ENCODE data around the gene ATP5PD.

Gene ATP5PD

DNA sequence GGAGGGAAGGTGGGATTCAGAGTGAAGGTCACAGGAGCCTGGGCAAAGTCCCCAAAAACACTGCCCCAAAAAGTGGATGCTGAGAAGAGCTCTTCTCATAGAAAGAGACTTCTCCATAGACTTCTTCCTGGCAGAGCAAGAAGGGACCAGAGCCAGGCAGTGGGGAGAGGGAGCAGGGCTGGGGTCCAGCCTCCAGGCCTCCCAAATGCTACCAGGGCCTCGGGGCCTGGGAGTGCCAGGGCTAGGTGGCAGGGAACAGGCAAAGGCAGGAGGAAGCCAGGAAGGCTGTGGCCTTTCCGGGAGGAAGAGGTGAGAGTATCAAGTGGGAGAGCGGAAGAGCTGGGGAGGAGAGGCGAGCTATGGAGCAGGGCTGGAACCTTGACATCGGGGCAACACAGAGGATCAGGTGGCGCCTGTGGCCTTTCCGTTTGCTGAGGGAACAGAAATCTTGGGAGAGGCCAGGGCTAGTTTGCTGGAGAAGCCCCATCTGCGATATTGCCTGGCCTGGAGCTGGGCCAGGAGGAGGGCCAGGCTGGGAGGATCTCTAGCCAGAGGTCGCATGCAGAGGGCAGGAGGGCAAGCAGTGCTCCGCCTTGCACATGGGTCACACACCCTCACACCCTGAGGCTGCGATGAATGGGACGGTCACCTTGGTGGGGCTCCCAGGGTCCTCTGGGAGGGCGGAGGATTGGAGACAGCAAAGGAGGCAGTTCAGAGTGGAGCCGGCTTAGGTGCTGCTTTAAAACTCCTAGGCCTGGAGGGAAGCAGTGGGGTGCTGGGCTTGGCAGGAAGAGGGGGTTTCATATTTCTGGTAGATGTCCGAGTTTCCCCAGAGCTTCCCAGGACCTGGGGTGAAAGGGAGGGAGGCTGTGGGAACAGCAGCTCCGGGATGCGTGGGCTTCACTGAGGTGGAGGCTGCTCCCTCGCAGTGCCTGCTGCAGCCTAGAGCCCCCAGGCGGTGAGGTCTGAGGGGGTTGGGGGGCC is 44.4 kb upstream of the ATP5PD start:
- Histone ChIP-seq H3K4ac (ENCODE audit: low read depth, low read length) (no peak overlapping the region), H3K79me2 (ENCODE audit: control insufficient read depth, insufficient read depth, low read length) (peaks cover 24% of the 10 kb centered on the region), H3K23ac (ENCODE audit: low read length) (peak overlapping the region; percentile 73), H2BK120ac (ENCODE audit: low read depth, low read length) (no peak overlapping the region), H3K4me2 (ENCODE audit: low read length) (peak overlapping the region; percentile 16), H2BK5ac (ENCODE audit: low read length) (no peak overlapping the region), H3K79me1 (ENCODE audit: low read length) (peaks cover 24% of the 10 kb centered on the region), H3K27me3 (ENCODE audit: insufficient read depth, low read length, poor library complexity) (no peaks in the 10 kb centered on the region), H3K27ac (ENCODE audit: low read depth, low read length) (no peak overlapping the region), H3K9ac (ENCODE audit: low read length) (peak overlapping the region; percentile 65), H4K5ac (ENCODE audit: low read length) (no peak overlapping the region), H3K4me3 (ENCODE audit: low read length) (no peak overlapping the region), H3K4me1 (ENCODE audit: control insufficient read depth, low read depth, low read length) (peaks cover 20% of the 10 kb centered on the region), H3K56ac (ENCODE audit: low read length) (peak overlapping the region; percentile 72), H2BK15ac (replicated peaks; ENCODE audit: low read depth) (no peak overlapping the region), H2AK5ac (ENCODE audit: low read length) (no peak overlapping the region), H3K36me3 (ENCODE audit: control insufficient read depth, insufficient read depth, low read length) (no peaks in the 10 kb centered on the region), H3K18ac (ENCODE audit: low read length) (peak overlapping the region; percentile 51), H4K8ac (ENCODE audit: low read depth, low read length) (no peak overlapping the region)
- WGBS (ENCODE audit: extremely low coverage, insufficient coverage, low lambda C conversion rate), result no CpG with 5 or more reads among the region's 19 CpGs
- no peak for DNase-seq

GRCh38 chr17:75088465-75089417 is 42.0 kb upstream of the ATP5PD start:
- Histone ChIP-seq H3K4me2 (ENCODE audit: low read length) (peak overlapping the region; percentile 38), H3K18ac (ENCODE audit: low read length) (peak overlapping the region; percentile 99), H2BK15ac (replicated peaks; ENCODE audit: low read depth) (no peak overlapping the region), H3K4me3 (ENCODE audit: low read length) (peak overlapping the region; percentile 66), H3K36me3 (ENCODE audit: control insufficient read depth, insufficient read depth, low read length) (no peaks in the 10 kb centered on the region), H3K79me2 (ENCODE audit: control insufficient read depth, insufficient read depth, low read length) (peaks cover 24% of the 10 kb centered on the region), H3K9ac (ENCODE audit: low read length) (peak overlapping the region; percentile 81), H4K8ac (ENCODE audit: low read depth, low read length) (no peak overlapping the region), H3K27me3 (ENCODE audit: insufficient read depth, low read length, poor library complexity) (no peaks in the 10 kb centered on the region), H4K5ac (ENCODE audit: low read length) (peak overlapping the region; percentile 50), H3K4me1 (ENCODE audit: control insufficient read depth, low read depth, low read length) (peaks cover 25% of the 10 kb centered on the region), H3K23ac (ENCODE audit: low read length) (peak overlapping the region; percentile 54), H3K27ac (ENCODE audit: low read depth, low read length) (peak overlapping the region; percentile 98), H2BK5ac (ENCODE audit: low read length) (peak overlapping the region; percentile 37), H3K56ac (ENCODE audit: low read length) (peak overlapping the region; percentile 88), H2BK120ac (ENCODE audit: low read depth, low read length) (peak overlapping the region; percentile 1), H2AK5ac (ENCODE audit: low read length) (peak overlapping the region; percentile 96), H3K4ac (ENCODE audit: low read depth, low read length) (peak overlapping the region; percentile 65), H3K79me1 (ENCODE audit: low read length) (peaks cover 24% of the 10 kb centered on the region)
- WGBS (ENCODE audit: extremely low coverage, insufficient coverage, low lambda C conversion rate), result no CpG with 5 or more reads among the region's 11 CpGs
- DNase-seq, result peak; percentile 83

GRCh38 chr17:75087558-75088453 is 41.0 kb upstream of the ATP5PD start, which contains the start of gene SLC16A5:
TSS of gene SLC16A5 (plus strand) at chr17:75087954. CDS start at chr17:75093637, 5,683 bp downstream.
- H3K4me1 ChIP-seq (ENCODE audit: control insufficient read depth, low read depth, low read length), result peaks cover 25% of the 10 kb centered on the region
- peak within 1 kb of the TSS; percentile 66 for H3K4me3 ChIP-seq (ENCODE audit: low read length)
- peak within 1 kb of the TSS; percentile 96 for H2AK5ac ChIP-seq (ENCODE audit: low read length)
- DNase-seq, result peak; percentile 98
- H3K36me3 ChIP-seq (ENCODE audit: control insufficient read depth, insufficient read depth, low read length), result no peaks in the 10 kb centered on the region
- peaks cover 17% of the 10 kb centered on the region for H3K79me1 ChIP-seq (ENCODE audit: low read length)
- peak within 1 kb of the TSS; percentile 50 for H4K5ac ChIP-seq (ENCODE audit: low read length)
- H3K4me2 ChIP-seq (ENCODE audit: low read length), result peak within 1 kb of the TSS; percentile 64
- peak within 1 kb of the TSS; percentile 88 for H3K9ac ChIP-seq (ENCODE audit: low read length)
- peak within 1 kb of the TSS; percentile 96 for H2BK5ac ChIP-seq (ENCODE audit: low read length)
- H4K8ac ChIP-seq (ENCODE audit: low read depth, low read length), result peak within 1 kb of the TSS; percentile 88
- H2BK15ac ChIP-seq (replicated peaks; ENCODE audit: low read depth), result peak within 1 kb of the TSS; percentile 10
- H3K27ac ChIP-seq (ENCODE audit: low read depth, low read length), result peak within 1 kb of the TSS; percentile 99
- no CpG with 5 or more reads among the region's 69 CpGs for WGBS (ENCODE audit: extremely low coverage, insufficient coverage, low lambda C conversion rate)
- H3K4ac ChIP-seq (ENCODE audit: low read depth, low read length), result peak within 1 kb of the TSS; percentile 98
- no peaks in the 10 kb centered on the region for H3K27me3 ChIP-seq (ENCODE audit: insufficient read depth, low read length, poor library complexity)
- H3K18ac ChIP-seq (ENCODE audit: low read length), result peak within 1 kb of the TSS; percentile 99
- H3K56ac ChIP-seq (ENCODE audit: low read length), result peak within 1 kb of the TSS; percentile 88
- peak within 1 kb of the TSS; percentile 72 for H3K23ac ChIP-seq (ENCODE audit: low read length)
- H2BK120ac ChIP-seq (ENCODE audit: low read depth, low read length), result peak within 1 kb of the TSS; percentile 90
- H3K79me2 ChIP-seq (ENCODE audit: control insufficient read depth, insufficient read depth, low read length), result peaks cover 20% of the 10 kb centered on the region

GRCh38 chr17:75087182-75087557 is 40.4 kb upstream of the ATP5PD start:
- H3K4me2 ChIP-seq (ENCODE audit: low read length), result peak overlapping the region; percentile 64
- H3K27ac ChIP-seq (ENCODE audit: low read depth, low read length), result peak overlapping the region; percentile 99
- peaks cover 14% of the 10 kb centered on the region for H3K79me1 ChIP-seq (ENCODE audit: low read length)
- H4K8ac ChIP-seq (ENCODE audit: low read depth, low read length), result no peak overlapping the region
- no peak overlapping the region for H2BK15ac ChIP-seq (replicated peaks; ENCODE audit: low read depth)
- H3K56ac ChIP-seq (ENCODE audit: low read length), result peak overlapping the region; percentile 88
- H3K18ac ChIP-seq (ENCODE audit: low read length), result peak overlapping the region; percentile 62
- no peaks in the 10 kb centered on the region for H3K27me3 ChIP-seq (ENCODE audit: insufficient read depth, low read length, poor library complexity)
- WGBS (ENCODE audit: extremely low coverage, insufficient coverage, low lambda C conversion rate), result no CpG with 5 or more reads among the region's 12 CpGs
- H2AK5ac ChIP-seq (ENCODE audit: low read length), result peak overlapping the region; percentile 72
- peak overlapping the region; percentile 49 for H3K4ac ChIP-seq (ENCODE audit: low read depth, low read length)
- peak overlapping the region; percentile 96 for H2BK5ac ChIP-seq (ENCODE audit: low read length)
- peaks cover 16% of the 10 kb centered on the region for H3K79me2 ChIP-seq (ENCODE audit: control insufficient read depth, insufficient read depth, low read length)
- H3K23ac ChIP-seq (ENCODE audit: low read length), result peak overlapping the region; percentile 72
- no peaks in the 10 kb centered on the region for H3K36me3 ChIP-seq (ENCODE audit: control insufficient read depth, insufficient read depth, low read length)
- peaks cover 27% of the 10 kb centered on the region for H3K4me1 ChIP-seq (ENCODE audit: control insufficient read depth, low read depth, low read length)
- H2BK120ac ChIP-seq (ENCODE audit: low read depth, low read length), result peak overlapping the region; percentile 90
- H4K5ac ChIP-seq (ENCODE audit: low read length), result no peak overlapping the region
- H3K9ac ChIP-seq (ENCODE audit: low read length), result peak overlapping the region; percentile 88
- DNase-seq, result no peak
- peak overlapping the region; percentile 21 for H3K4me3 ChIP-seq (ENCODE audit: low read length)
